Measurements from ENCODE around the gene COMMD8.
"Not testable (repeated sequence)": the region's sequence is repeated elsewhere in the genome, so short reads cannot be mapped to it uniquely, and the experiment has no call there.

Gene COMMD8

DNA sequence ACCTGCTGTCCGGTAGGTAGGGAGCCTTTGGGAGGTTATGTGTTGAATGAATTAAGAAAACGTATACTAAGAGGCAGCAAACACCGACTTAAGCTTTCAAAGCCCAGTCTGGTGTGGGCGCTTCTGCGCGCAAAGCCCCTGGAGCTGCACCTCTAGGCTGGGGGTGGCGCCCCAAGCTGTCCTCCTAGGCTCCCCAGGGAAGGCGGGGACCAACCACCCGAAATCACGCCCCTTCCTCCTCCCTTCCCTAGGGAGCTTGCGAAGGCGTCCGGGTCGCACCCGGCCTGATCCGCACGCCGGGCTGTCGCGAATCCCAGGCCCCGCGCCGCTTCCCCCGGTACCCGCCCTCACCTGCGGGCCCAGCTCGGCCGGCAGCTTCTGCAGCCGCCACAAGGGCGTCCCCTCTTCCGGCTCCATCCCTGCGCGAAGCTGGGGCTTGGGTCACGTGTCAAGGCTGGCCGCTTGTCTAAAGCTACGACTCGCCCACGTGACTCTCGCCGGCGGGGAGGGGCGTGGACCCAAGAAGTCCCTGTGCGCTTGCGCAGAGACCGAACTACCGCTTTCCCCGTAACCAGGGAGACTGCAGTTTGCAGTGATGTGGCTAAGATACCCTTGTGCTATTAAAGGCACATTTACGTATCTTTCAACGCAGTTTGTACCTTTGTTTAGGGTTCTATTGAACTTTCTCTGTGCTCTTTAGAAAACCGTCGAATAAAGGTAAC lies at the start of gene COMMD8:
TSS of gene COMMD8 (minus strand) at position 468 of the 722 bp plus-strand sequence. CDS start at position 417, 51 bp downstream.
- DNase-seq: peak; percentile 90

GRCh38 chr4:47510506-47511143 lies 47.1 kb upstream of the COMMD8 start:
- no peak for DNase-seq

- DNase-seq: no peak
Observed at GRCh38 chr4:47505666-47506065, 42.2 kb upstream of the COMMD8 start.

GRCh38 chr4:47505147-47505546 lies 41.6 kb upstream of the COMMD8 start:
- DNase-seq: no peak

- no peak for DNase-seq
Observed at GRCh38 chr4:47500776-47501175, 37.3 kb upstream of the COMMD8 start.

DNA sequence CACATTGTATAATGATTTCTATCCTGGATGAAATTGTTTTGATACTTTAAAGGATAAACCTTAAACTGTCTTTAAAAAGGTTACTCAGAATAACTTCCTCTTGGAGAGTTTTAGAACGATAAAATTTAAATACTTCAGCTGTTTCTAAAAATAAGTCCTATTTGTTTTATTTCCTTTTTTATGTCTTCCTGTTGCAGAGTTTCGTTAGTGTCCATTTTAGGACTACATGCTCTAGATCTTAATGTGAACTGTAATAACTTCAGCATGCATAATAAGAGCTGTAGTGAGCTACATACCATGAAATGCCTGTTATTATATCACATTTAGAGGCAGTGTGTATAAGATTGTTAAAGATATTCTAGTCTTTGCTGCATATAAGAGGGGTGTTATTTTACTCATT lies 36.2 kb upstream of the COMMD8 start:
- no peak for DNase-seq

DNA sequence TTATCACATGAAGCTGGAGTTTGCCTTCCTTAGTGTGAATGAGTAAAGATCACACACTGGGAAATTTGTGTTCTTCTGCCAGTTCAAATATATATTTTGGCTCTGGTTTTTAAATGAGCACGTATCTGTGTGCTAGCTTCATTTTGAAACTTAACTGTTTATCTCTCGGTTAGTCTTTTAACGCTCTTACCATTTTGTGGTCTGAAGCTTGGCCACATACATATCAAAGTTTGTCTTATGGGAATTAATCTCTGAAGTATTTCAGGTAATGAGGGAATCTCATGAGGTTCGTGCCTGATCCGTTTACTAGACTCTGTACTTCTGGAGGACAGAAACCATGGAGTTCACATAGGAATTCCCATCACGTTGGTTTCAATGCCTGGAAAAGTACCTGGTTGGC lies 35.4 kb upstream of the COMMD8 start:
- no peak for DNase-seq

GRCh38 chr4:47494124-47494430 lies 30.6 kb upstream of the COMMD8 start:
- DNase-seq: no peak

DNA sequence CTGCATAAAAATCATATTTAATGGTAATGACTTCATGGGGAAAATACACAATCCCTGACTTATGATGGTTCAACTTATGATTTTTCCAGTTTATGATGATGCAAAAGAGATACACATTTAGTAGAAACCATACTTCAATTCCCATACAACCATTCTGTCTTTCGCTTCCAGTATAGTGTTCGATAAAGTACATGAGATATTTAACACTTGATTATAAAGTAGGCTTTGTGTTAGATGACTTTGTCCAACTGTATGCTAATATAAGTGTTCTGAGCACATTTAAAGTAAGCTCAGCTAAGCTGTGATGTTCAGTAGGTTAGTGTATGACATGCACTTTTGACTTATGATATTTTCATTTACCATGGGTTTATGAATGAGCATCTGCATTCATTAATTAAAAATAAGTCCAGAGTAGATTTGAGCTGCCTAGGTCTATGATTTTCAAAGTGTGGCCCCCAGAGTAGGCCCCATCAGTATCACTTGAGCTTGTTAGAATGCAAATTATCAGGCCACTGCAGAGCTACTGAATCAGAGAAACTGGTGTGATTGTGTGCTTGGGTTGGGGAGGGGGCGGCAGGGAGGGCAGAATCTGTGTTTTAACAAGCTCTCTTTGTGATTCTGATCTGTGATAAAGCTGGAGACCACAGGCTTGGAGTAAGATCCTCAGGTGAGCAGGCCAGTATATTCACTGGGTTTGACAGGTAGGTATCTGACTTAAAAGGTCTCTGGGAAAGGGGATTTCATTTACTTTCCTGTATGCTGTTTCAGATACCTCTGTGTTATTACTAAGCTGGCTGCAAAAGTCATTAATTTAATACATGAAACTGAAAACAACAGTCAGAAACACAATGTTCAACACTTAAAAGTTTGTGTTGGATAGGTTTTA lies 30.0 kb upstream of the COMMD8 start:
- DNase-seq: no peak

DNA sequence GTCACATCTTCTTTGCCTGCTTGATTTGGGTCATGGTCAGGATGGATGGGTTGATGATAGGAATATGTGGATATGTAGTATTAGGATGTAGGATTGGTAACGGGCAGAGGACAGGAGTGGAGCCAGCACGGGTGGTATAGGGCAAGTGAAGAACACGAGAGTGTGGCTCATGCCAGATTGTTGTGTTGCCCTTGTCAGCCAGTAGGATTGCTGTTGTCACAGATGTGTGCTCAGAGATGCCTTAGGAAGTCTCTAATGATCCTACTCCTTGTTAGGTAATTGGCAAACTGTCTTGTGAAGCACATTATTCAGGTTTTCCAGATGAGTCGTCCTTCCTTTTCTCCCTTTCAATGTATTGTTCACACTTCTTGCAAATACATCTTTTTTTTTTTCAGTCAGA lies 27.0 kb upstream of the COMMD8 start:
- peak; percentile 18 for DNase-seq

DNA sequence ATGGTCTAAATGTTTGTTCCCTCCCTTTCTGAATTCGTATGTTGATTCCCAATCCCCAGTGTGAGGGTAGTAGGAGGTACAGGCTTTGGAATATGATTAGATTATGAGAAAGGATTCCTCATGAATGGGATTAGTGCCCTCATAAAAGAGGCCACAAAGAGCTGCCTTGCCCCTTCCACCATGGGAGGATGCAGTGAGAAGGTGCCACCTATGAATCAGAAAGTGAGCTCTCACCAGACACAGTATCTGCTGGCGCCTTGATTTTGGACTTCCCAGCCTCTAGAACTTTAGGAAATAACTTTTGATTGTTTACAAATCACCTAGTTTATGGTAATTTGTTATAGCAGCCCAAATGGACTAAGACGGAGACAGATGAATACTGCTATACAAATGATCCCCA lies 25.2 kb upstream of the COMMD8 start:
- DNase-seq: no peak

DNA sequence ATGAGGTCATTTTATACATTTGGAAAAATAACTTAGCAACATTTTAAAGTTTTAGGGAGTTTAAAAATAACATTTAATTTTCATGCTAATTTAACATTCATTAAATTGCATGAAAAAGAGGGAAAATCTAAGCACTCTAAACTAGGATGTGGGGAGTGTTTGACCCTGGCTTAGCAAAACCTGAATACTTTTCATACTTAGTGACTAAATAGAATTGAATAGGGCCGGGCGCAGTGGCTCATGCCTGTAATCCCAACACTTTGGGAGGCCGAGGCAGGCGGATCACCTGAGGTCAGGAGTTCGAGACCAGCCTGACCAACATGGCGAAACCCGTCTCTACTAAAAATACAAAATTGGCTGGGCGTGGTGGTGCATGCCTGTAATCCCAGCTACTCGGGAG lies 23.2 kb upstream of the COMMD8 start:
- DNase-seq: not testable (repeated sequence)

DNA sequence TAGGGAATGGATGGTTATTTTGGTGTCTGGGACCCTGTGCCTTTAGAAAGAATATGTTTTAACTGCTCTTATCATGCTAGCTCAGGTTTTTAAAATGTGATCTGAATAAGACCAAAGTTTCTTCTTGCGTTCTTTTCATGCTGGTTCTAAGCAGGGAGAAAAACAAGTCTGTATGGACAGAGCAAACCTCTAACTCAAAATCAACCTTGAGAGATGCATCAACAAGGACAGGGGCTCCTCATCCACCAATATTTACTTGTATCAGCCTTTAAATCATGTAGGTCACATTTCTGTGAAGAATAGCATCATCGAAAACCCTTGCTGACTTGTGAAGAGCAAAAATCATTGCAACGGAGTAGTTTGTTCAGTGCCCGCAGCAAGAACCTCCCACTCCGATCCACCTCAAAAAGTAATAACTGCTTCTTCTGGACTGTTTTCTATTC lies 22.8 kb upstream of the COMMD8 start:
- DNase-seq: no peak

- no peak for DNase-seq
Observed at GRCh38 chr4:47485768-47486167, 22.3 kb upstream of the COMMD8 start.

DNA sequence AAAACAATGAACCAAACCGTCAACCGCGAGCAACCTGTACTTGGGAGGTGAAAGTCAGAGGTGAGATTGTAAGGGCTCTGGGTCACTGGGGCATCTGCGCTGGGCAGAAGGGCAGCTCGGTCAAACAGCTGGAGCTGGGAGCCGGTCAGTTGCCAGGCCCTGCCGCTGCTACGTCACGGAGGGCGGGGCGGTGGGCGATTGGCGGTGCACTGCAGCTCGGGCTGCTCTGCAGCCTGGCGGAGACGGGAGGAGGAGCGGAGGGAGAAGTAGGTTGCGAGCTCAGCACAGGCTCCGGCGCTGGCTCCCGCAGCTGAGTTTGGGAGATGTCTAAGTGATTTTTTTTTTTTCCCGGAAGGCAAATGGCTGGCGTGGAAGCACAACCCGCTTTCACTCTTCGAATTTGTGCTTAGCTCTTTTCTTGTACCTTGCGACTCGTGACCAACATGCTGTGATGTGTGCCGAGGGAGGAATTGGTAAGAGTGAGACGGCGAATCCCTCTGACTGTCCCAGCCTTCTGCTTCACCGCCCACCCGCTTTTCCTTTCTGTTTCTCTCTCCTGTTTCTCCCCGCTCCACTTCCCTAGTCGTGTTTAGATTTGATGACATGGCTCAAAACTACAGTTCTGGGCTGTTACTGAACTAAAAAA lies 21.7 kb upstream of the COMMD8 start, which contains the start of gene ATP10D:
TSS of gene ATP10D (plus strand) at position 229 of the 646 bp plus-strand sequence. CDS start 27,266 bp downstream, outside the sequence.
- DNase-seq: peak; percentile 70

GRCh38 chr4:47484168-47484567 lies 20.7 kb upstream of the COMMD8 start:
- no peak for DNase-seq

GRCh38 chr4:47483745-47484144 lies 20.2 kb upstream of the COMMD8 start:
- DNase-seq: no peak

- DNase-seq: no peak
Observed at GRCh38 chr4:47482326-47482725, 18.8 kb upstream of the COMMD8 start.

DNA sequence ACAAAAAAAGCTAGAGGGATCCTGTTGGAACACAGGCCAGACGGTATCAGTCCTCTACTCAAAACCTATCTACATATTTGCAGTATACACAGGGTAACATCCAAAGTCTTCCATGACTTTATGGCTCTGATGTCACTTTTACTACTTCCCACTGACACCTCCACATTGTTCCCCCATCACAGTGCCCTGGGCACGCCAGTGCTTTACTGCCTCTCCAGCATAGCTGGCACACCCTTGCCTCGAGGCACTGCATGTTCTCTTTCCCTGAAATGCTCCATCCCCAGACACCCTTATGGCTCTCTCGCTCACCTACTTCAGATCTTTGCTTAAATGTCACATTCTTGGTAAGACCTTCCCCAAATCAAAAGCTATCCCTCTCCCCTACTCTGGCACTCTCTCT lies 15.3 kb upstream of the COMMD8 start:
- no peak for DNase-seq

DNA sequence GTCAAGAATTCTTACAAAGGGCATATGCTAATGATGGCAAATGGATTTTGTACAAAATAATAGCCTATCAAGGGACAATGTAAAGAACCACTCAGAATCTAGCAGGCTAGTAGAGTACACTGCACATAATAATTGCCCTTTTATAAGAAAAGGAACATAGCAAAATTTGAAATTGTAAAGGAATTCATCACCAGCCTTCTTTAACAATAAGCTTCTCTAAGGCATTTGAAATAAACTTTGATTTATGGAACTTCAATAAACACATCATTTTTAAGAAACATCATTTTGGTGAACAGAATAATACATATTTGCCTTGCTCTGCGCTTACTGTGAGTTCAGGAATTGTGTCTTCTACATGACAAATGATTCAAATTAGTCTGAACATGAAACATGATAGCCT lies 11.9 kb upstream of the COMMD8 start:
- no peak for DNase-seq

DNA sequence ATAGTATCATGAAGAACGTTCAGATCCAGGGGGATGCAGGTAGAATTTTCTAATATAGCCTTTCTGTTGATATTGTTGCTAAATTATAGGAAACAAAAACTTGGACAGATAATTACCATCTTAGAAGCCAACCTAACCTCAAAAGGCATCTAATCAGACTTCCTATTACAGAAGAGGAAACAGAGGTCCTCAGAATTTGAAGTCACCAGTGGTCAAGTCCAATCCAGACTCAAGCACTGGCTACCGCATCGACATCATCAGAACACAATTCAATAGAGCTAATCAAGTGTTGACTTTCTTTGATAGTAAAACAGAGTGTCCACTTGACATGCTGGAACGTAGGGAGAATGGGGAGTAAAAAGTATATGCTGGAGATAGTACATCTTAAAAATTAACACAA lies 11.3 kb upstream of the COMMD8 start:
- DNase-seq: no peak

GRCh38 chr4:47473141-47473750 lies 9.7 kb upstream of the COMMD8 start:
- DNase-seq: no peak

DNA sequence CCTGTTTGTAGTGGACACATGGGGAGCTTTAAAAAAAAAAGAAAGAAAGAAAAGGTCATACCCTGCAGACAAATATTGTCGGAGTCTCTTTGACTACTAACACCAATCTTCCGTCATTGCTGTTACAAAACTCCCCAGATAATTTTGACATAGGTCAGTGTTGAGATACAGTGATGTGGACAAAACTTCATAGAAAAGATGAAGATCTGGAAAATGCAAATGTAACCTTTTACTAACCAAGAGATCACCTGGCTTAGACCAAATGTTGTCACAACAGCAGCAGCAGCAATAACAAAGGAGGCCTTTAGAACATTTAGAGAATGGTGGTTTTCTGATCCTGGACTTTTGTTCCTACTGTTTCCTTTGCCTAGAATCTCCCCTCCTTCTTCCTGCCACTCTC lies 8.1 kb upstream of the COMMD8 start:
- DNase-seq: no peak
